ENCODE results near the gene TMEM92.
"Not testable (repeated sequence)": the region's sequence is repeated elsewhere in the genome, so short reads cannot be mapped to it uniquely, and the experiment has no call there.

Gene TMEM92

DNA sequence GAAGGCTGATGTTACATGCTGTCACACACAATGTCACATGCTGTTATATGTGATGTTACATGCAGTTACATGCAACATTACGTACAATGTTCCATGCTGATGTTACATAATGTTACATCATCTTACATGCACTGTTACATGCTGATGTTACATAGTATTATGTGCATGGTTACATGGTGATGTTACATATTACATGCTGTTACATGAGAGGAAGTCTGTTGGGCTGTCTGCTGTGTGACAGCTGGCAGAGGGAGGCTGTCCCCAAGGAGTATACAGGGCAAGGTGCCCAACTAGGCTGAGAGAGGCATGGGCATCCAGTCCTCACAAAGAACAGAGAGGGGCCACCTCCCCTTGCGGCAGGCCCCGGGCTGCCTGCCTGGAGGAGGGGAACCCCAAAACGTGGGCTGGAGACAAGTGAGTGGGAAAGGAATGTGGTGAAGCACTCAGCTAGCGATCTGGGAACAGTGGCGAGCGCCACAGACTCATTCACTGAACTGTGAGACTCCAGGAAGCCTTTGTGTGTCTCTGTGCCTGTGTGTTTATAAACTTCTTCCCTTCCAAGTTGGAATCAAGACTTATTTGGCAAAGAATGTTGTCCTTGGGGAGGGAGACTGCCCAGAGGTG lies 30.6 kb downstream of the TMEM92 start:
- Mint-ChIP-seq H3K27ac (no peak overlapping the region), H3K9me3 (no peaks in the 10 kb centered on the region), H3K27me3 (peaks cover 42 to 61% of the 10 kb centered on the region in 2 donors), H3K4me1 (ENCODE audit: low read depth in 2 of 2) (no peaks in the 10 kb centered on the region), H3K36me3 (ENCODE audit: insufficient read depth) (no peaks in the 10 kb centered on the region), H3K4me3 (no peak overlapping the region)
- ATAC-seq (replicated peaks) (no peak), DNase-seq (no peak)

DNA sequence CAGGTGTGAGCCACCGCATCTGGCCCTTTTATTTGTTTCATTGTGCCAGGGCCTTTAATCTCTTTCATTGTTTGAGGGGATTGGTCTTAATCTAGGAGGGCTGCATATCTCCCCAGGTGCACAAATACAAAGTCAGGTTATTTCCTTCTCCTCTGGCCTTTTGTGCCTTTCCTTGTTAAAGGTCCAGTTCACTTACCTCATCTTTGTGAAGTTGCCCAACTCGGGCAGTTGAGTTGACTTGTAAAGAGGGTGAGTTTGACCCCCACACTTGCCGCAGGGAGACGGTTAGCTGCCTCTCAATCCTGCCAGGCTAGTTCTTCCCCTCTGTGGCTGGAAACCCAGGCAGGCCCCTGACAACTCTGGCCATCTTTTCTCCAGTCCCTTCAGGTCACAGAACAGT lies 33.4 kb downstream of the TMEM92 start:
- Mint-ChIP-seq H3K4me3 (no peak overlapping the region), H3K36me3 (ENCODE audit: insufficient read depth) (no peaks in the 10 kb centered on the region), H3K27me3 (peaks cover 50 to 61% of the 10 kb centered on the region in 2 donors), H3K27ac (no peak overlapping the region), H3K4me1 (ENCODE audit: low read depth in 2 of 2) (no peaks in the 10 kb centered on the region), H3K9me3 (no peaks in the 10 kb centered on the region)
- DNase-seq (no peak), ATAC-seq (replicated peaks) (no peak)

DNA sequence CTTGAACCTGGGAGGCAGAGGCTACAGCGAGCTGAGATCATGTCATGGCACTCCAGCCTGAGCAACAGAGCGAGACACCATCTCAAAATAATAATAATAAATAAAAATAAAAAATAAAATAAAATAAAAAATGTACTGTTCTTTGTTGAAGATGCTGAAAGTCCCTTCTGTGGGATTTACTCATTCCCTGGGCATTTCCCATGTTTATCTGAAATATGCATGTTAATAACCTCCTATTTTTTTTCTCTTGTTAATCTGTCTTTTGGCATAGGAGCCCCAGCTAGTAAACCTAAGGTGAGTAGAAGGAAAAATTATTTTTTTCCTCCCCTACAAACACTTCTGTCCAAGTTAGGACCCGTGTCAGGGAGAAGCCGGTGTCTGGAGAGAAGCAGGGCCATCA lies 34.4 kb downstream of the TMEM92 start:
- Mint-ChIP-seq H3K36me3 (ENCODE audit: insufficient read depth) (no peaks in the 10 kb centered on the region), H3K27ac (no peak overlapping the region), H3K9me3 (no peaks in the 10 kb centered on the region), H3K4me3 (no peak overlapping the region), H3K4me1 (ENCODE audit: low read depth in 2 of 2) (no peaks in the 10 kb centered on the region), H3K27me3 (peaks cover 60 to 70% of the 10 kb centered on the region in 2 donors)
- ATAC-seq (replicated peaks) (no peak), DNase-seq (no peak)

DNA sequence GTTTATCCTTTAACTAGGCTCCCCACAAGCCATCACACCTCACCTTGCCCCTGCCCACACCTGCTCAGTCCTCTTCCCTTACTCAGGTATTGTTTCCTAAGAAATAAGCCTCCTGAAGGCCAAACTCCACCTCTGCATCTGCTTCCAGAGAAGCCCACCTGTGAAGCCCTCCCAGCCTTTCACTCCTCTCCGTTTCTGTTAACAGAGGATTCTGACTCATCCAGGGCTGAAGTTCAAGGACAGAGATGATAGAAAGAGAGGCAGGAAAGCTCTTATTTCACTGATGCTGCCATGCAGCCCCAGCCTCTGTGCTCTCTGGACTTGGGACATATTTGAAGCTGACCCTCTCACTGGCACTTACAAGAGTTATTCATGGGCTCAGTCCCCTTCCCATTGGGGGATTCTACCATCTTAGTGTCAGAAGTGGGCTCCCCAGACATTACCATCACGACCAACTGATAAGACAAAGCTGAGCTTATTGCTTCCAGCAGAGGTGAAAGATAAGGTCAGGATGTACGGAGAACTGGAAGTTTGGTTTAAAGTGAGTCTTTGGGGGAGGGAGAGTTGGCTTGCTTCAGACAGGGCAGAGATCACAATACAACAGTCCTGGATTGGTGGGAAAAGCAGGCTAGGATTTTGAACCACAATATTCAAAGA lies 36.3 kb downstream of the TMEM92 start:
- H3K27me3 Mint-ChIP-seq: peaks cover 55 to 61% of the 10 kb centered on the region in 2 donors
- H3K4me3 Mint-ChIP-seq: no peak overlapping the region
- H3K4me1 Mint-ChIP-seq (ENCODE audit: low read depth in 2 of 2): no peaks in the 10 kb centered on the region
- no peak overlapping the region for H3K27ac Mint-ChIP-seq
- no peaks in the 10 kb centered on the region for H3K36me3 Mint-ChIP-seq (ENCODE audit: insufficient read depth)
- DNase-seq (no peak), ATAC-seq (replicated peaks) (no peak)
- H3K9me3 Mint-ChIP-seq: no peaks in the 10 kb centered on the region

DNA sequence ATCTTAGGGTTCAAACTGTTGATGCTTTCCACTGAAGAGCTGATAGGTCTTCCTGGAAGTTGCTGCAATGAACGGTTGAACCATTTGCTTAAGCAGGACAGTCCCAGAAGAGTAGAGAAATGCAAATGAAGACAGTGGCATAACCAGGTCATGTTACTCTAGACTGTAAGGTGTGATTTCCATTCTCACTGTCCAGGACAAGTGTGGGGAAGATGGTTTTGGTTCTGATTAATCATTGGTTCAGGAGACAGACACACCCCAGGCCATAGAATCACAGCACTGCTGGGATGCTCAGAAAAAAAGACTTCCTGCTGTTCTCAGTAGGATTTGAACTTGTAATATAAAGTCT lies 36.8 kb downstream of the TMEM92 start:
- Mint-ChIP-seq H3K4me3 (no peak overlapping the region), H3K27me3 (peaks cover 50 to 56% of the 10 kb centered on the region in 2 donors), H3K27ac (no peak overlapping the region), H3K4me1 (ENCODE audit: low read depth in 2 of 2) (no peaks in the 10 kb centered on the region), H3K36me3 (ENCODE audit: insufficient read depth) (no peaks in the 10 kb centered on the region), H3K9me3 (no peaks in the 10 kb centered on the region)
- ATAC-seq (replicated peaks) (no peak), DNase-seq (no peak)

DNA sequence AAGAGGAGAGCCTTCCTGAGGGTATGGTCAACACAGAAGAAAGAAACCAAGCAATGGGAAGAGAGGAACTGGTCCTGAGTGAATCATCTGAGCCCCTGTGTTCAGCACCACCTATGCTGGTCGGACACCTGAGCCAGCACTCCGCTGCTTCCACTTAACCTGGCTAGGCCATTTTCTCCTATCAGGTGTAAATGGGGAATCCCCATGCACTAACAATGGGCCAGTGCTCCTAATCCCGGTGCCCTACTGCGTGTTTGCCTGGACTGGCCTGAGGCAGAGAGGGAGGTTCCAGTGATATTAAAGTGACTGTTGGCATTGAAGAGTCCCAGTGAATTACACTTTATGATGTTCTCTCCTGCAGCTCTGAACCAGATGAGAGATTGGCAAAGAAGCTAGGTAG lies 37.2 kb downstream of the TMEM92 start:
- H3K4me3 Mint-ChIP-seq: no peak overlapping the region
- H3K27me3 Mint-ChIP-seq: peaks cover 46 to 52% of the 10 kb centered on the region in 2 donors
- H3K27ac Mint-ChIP-seq: no peak overlapping the region
- ATAC-seq (replicated peaks) (no peak), DNase-seq (no peak)
- no peaks in the 10 kb centered on the region for H3K9me3 Mint-ChIP-seq
- no peaks in the 10 kb centered on the region for H3K4me1 Mint-ChIP-seq (ENCODE audit: low read depth in 2 of 2)
- no peaks in the 10 kb centered on the region for H3K36me3 Mint-ChIP-seq (ENCODE audit: insufficient read depth)

DNA sequence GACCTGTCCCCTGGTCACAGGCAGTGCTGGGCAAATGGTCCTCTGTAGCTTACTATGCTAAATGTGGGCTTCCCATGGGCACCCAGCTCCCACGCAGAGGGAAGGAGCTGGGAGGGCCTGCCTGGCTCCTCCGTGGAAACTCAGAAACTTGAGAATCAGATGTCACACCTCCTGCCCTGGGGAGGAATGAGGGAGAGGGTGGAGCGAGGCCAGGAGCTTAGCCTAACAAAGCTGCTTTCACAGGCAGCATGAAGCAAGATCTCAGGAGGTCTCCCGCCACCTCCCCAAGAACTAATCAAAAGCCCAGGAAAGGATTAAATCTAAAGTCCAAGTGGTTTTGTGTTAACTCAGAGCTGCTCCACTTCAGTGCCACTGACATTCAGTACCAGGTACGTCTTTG lies 38.0 kb downstream of the TMEM92 start:
- DNase-seq: no peak
- H3K4me1 Mint-ChIP-seq (ENCODE audit: low read depth in 2 of 2): no peaks in the 10 kb centered on the region
- no peak overlapping the region for H3K4me3 Mint-ChIP-seq
- ATAC-seq (replicated peaks): no peak
- no peaks in the 10 kb centered on the region for H3K9me3 Mint-ChIP-seq
- no peaks in the 10 kb centered on the region for H3K36me3 Mint-ChIP-seq (ENCODE audit: insufficient read depth)
- H3K27me3 Mint-ChIP-seq: peaks cover 44 to 49% of the 10 kb centered on the region in 2 donors
- no peak overlapping the region for H3K27ac Mint-ChIP-seq

DNA sequence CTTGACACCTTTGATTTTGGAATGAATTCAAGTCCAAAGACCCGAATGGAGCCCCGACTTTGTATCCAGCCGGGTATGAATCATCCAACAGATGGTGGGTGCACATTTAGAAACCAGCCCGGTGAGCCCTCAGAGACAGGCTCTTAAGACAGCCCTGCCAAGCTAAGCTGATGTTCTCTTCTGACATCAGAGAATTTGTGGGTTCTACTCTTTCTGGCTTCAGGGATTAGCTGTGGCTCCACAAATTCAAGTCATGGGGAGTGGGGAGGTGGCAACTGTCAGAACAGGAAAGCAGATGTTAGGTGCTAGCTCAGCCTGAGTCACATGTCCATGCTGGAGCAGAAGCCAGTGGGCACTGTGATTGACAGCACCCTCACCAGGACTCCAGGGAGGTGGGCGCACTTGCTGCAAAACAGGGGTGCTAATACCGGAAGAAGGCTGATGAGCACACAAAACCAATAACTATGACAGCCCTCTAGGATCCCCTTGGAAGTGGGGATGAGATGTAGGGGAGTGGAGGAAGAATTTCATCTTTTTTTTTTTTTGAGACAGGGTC lies 40.3 kb downstream of the TMEM92 start:
- no peak for ATAC-seq (replicated peaks)
- H3K4me1 Mint-ChIP-seq (ENCODE audit: low read depth in 2 of 2): no peaks in the 10 kb centered on the region
- no peaks in the 10 kb centered on the region for H3K36me3 Mint-ChIP-seq (ENCODE audit: insufficient read depth)
- DNase-seq: no peak
- H3K27me3 Mint-ChIP-seq: peaks cover 44 to 49% of the 10 kb centered on the region in 2 donors
- H3K9me3 Mint-ChIP-seq: no peaks in the 10 kb centered on the region
- H3K27ac Mint-ChIP-seq: no peak overlapping the region
- H3K4me3 Mint-ChIP-seq: no peak overlapping the region

DNA sequence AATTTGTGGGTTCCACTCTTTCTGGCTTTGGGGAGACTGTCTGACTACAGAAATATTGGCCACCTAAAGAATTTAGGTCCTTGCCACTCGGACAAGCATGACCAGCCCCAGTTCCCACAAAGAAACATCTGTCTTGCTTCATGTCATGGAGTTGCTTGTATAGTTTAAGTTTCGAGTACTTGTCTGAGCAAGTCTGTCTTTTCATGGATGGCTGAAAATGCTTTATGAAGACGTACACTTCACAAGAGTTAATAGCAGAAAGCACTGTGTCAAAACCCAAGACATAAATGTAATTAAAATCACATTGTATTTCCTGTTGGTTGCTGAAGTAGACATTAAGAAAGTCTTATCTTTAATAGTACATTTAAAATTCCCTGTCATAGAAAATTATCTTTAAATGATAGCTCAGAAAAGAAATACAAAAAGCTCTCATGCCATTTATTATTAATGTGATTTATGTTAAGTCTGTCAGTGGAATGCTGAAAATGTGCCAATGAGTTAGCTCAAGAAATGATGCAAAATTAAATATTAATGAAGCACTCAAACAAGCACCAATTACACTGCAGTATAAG lies 41.8 kb downstream of the TMEM92 start:
- Mint-ChIP-seq H3K9me3 (no peaks in the 10 kb centered on the region), H3K27ac (no peak overlapping the region), H3K4me3 (no peak overlapping the region), H3K4me1 (ENCODE audit: low read depth in 2 of 2) (no peaks in the 10 kb centered on the region), H3K36me3 (ENCODE audit: insufficient read depth) (no peaks in the 10 kb centered on the region), H3K27me3 (peaks cover 32 to 35% of the 10 kb centered on the region in 2 donors)
- ATAC-seq (replicated peaks) (no peak), DNase-seq (no peak)

DNA sequence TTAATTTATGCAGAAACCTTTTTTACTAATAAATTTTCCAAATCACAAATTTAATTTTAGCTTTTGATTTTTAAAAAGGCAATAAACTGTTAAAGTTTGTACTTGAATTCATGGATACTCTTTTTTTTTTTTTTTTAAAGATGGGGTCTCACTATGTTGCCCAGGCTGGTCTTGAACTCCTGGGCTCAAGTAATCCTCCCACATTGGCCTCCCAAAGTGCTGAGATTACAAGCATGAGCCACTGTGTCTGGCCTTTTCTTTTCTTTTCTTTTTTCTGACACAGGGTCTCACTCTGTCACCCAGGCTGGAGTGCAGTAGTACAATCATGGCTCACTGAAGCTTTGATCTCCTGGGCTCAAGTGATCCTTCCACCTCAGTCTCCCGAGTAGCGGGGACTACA lies 42.4 kb downstream of the TMEM92 start:
- not testable (repeated sequence) for DNase-seq; H3K36me3 Mint-ChIP-seq (ENCODE audit: insufficient read depth); H3K4me3 Mint-ChIP-seq; H3K27ac Mint-ChIP-seq; H3K4me1 Mint-ChIP-seq (ENCODE audit: low read depth in 2 of 2); ATAC-seq (replicated peaks); H3K9me3 Mint-ChIP-seq
- H3K27me3 Mint-ChIP-seq: peaks cover 27 to 29% of the 10 kb centered on the region in 2 donors

DNA sequence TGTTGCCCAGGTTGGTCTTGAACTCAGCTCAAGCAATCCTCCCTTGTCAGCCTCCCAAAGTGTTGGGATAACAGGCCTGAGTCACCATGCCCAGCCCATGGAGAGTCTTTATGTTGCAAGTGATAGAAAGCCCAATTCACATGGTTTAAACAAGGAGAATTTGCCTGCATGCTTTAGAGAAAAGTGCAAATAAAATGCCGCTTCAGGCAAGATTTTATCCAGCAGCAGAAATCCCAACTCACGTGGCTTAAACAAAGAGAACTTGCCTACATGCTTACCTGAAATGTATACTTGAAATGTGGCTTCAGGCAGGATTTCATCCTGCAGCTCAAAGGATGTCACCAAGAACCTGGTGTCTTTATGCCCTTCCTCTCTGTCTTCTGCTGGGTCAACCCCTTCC lies 42.9 kb downstream of the TMEM92 start:
- Mint-ChIP-seq H3K36me3 (ENCODE audit: insufficient read depth) (no peaks in the 10 kb centered on the region), H3K27ac (no peak overlapping the region), H3K9me3 (no peaks in the 10 kb centered on the region), H3K4me1 (ENCODE audit: low read depth in 2 of 2) (no peaks in the 10 kb centered on the region), H3K4me3 (no peak overlapping the region), H3K27me3 (peaks cover 24 to 25% of the 10 kb centered on the region in 2 donors)
- DNase-seq (no peak), ATAC-seq (replicated peaks) (no peak)

DNA sequence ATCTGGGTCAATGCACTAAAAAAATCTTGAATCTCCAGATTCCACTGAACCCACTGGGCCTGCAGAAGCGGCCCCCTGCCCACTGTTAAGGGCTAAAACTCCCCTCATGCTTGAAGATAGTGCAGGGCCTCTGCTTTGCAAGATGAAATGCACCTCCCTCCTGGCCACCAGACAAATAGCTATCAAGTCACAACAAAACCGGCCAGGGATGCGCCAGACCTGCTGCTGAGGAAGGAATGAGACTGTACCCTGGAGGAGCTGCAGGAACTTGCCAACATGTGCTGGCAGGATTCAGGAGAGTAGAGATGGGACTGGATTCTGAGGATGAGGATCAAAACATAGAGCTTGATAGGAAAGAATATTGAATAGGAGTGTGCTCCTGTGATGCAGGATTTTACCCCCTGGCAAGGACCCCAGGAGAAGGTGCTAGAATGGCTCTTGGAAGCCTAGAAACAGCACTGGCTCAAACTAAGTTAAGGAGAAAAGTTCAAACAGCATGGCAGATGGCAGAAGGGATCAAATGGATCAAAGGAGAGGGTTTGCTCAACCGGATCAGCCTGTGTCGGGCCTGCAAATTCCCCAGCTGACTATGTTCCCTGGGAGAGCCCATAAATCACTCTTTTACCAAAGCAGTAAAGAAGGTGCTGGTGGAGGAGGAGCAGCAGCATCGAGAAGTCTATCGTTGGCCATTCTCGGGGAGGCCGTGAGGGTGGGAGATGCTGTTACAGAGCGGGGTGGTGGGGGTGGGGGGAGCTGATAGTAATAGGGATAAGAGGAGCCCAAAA lies 44.4 kb downstream of the TMEM92 start:
- DNase-seq (no peak), ATAC-seq (replicated peaks) (no peak)
- Mint-ChIP-seq H3K27me3 (peaks cover 9 to 10% of the 10 kb centered on the region in 2 donors), H3K4me1 (ENCODE audit: low read depth in 2 of 2) (no peaks in the 10 kb centered on the region), H3K36me3 (ENCODE audit: insufficient read depth) (no peaks in the 10 kb centered on the region), H3K4me3 (no peak overlapping the region), H3K27ac (no peak overlapping the region), H3K9me3 (no peaks in the 10 kb centered on the region)

DNA sequence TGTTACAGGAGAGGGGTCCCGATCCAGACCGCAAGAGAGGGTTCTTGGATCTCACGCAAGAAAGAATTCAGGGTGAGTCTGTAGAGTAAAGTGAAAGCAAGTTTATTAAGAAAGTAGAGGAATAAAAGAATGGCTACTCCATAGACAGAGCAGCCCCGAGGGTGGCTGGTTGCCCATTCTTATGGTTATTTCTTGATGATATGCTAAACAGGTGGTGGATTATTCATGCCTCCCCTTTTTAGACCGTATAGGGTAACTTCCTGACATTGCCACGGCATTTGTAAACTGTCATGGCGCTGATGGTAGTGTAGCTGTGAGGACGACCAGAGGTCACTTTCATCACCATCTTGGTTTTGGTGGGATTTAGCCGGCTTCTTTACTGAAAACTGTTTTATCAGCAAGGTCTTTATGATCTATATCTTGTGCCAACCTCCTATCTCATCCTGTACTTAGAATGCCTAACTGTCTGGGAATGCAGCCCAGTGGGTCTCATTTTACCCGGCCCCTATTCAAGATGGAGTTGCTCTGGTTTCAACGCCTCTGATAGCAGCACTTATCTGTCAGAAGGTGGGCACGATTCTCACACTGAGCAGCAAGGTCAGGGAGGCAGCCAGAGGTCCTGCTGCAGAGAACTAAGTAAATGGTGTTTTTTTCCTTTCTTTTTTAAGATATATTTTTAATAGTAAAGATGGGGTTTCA lies 45.2 kb downstream of the TMEM92 start:
- peaks cover 3 to 5% of the 10 kb centered on the region in 2 donors for H3K27me3 Mint-ChIP-seq
- H3K9me3 Mint-ChIP-seq: no peaks in the 10 kb centered on the region
- DNase-seq: no peak
- no peak overlapping the region for H3K27ac Mint-ChIP-seq
- ATAC-seq (replicated peaks): no peak
- no peaks in the 10 kb centered on the region for H3K4me1 Mint-ChIP-seq (ENCODE audit: low read depth in 2 of 2)
- H3K4me3 Mint-ChIP-seq: no peak overlapping the region
- H3K36me3 Mint-ChIP-seq (ENCODE audit: insufficient read depth): no peaks in the 10 kb centered on the region
